Endodermal cell (in vitro differentiated cells): ENCODE data around the gene DTD1. TPM values are rescaled to one million over a fixed set of nuclear protein-coding genes. Genes with fewer than 3 reads are reported as not detected.

ENCODE experiments used
- DNase-seq: peaks from one replicate; pipeline ENCODE4 v3.0.0-alpha.2; 2017
- H3K27ac ChIP-seq: 2 replicates; pipeline ENCODE4 v1.5.1; 2013; ENCODE audit warnings: mild to moderate bottlenecking, low read depth, low read length, moderate library complexity
- H3K27me3 ChIP-seq: 2 replicates; pipeline ENCODE4 v1.6.1; 2013; ENCODE audit warnings: mild to moderate bottlenecking, low read length, moderate library complexity; ENCODE audit not compliant: insufficient read depth, control insufficient read depth, poor library complexity, severe bottlenecking
- H3K36me3 ChIP-seq: 2 replicates; pipeline ENCODE4 v1.7.0; 2013; ENCODE audit warnings: mild to moderate bottlenecking, low read length, moderate library complexity; ENCODE audit not compliant: control insufficient read depth, insufficient read depth
- H3K4me1 ChIP-seq: one replicate; pipeline ENCODE4 v1.7.0; 2013; ENCODE audit warnings: low read length; ENCODE audit not compliant: control insufficient read depth, insufficient read depth
- H3K4me3 ChIP-seq: 2 replicates; pipeline ENCODE4 v1.5.1; 2013; ENCODE audit warnings: mild to moderate bottlenecking, low read length, moderate library complexity
- H3K9ac ChIP-seq: 2 replicates; pipeline ENCODE4 v1.6.1; 2013; ENCODE audit warnings: mild to moderate bottlenecking, low read length, moderate library complexity; ENCODE audit not compliant: poor library complexity, severe bottlenecking; ENCODE audit errors: extremely low read depth
- H3K9me3 ChIP-seq: 2 replicates; pipeline ENCODE4 v1.6.1; 2013; ENCODE audit warnings: mild to moderate bottlenecking, low read length, moderate library complexity; ENCODE audit not compliant: control insufficient read depth
- H3K27ac Mint-ChIP-seq: 2 replicates; pipeline ENCODE4 v1.8.0; 2020; ENCODE audit warnings: mixed read lengths
- H3K27me3 Mint-ChIP-seq: 2 replicates; pipeline ENCODE4 v1.8.0; 2021; ENCODE audit warnings: mild to moderate bottlenecking, mixed read lengths; ENCODE audit not compliant: insufficient read depth
- H3K36me3 Mint-ChIP-seq: 2 replicates; pipeline ENCODE4 v1.8.0; 2020; ENCODE audit warnings: low read depth, mixed read lengths
- H3K4me1 Mint-ChIP-seq: 2 replicates; pipeline ENCODE4 v1.8.0; 2020; ENCODE audit warnings: mixed read lengths
- H3K4me3 Mint-ChIP-seq: 2 replicates; pipeline ENCODE4 v1.8.0; 2020; ENCODE audit warnings: mild to moderate bottlenecking, moderate library complexity, mixed read lengths
- H3K9me3 Mint-ChIP-seq: 2 replicates; pipeline ENCODE4 v1.8.0; 2020; ENCODE audit warnings: mild to moderate bottlenecking, mixed read lengths
- CTCF ChIP-seq: fragments of 200-600 bp; sonication (generic); conservative IDR thresholded peaks from 2 replicates; pipeline ENCODE4 v1.5.0; 2021; ENCODE audit warnings: antibody characterized with exemption, mild to moderate bottlenecking
- WGBS, 2 experiments: methylation state at CpG; one replicate each; pipeline versions ENCODE4 v1.1.5 to v1.1.7; 2013; ENCODE audit warnings: missing lambda C conversion rate in 2 of 2, mixed read lengths in 1 of 2; ENCODE audit not compliant: insufficient coverage in 1 of 2, insufficient read length in 1 of 2; 5-methylcytosine and 5-hydroxymethylcytosine counted together
- total RNA-seq, 2 donors: library from RNA; stranded (reverse); fragmentation: NEBNext Ultra II Directional in 1 of 2; extraction: Animal tissue kit (Norgen Biotek cat#: 25700) in 1 of 2; gene quantifications; 2 replicates in 1 of 2; 3 replicates in 1 of 2; pipeline ENCODE4 v1.2.1, GENCODE V29; 2021

Gene DTD1
- total RNA-seq, 2 donors from 2014 or later, result 34.2 to 44.0 TPM

GRCh38 chr20:18742841-18743240 lies 155.0 kb downstream of the DTD1 start:
- Histone ChIP-seq H3K4me1 (no peaks in the 10 kb centered on the region), H3K4me3 (no peak overlapping the region), H3K9ac (no peak overlapping the region), H3K9me3 (no peaks in the 10 kb centered on the region), H3K36me3 (no peaks in the 10 kb centered on the region), H3K27ac (no peak overlapping the region), H3K27me3 (no peaks in the 10 kb centered on the region)
- TF ChIP-seq CTCF, result no peak
- Mint-ChIP-seq H3K4me1 (peaks cover 11% of the 10 kb centered on the region), H3K9me3 (no peaks in the 10 kb centered on the region), H3K4me3 (no peak overlapping the region), H3K27ac (no peak overlapping the region), H3K27me3 (no peaks in the 10 kb centered on the region), H3K36me3 (no peaks in the 10 kb centered on the region)
- no peak for DNase-seq
- 60 to 79% methylated on average over 1 to 3 of the region's 3 CpGs for WGBS, 2 experiments

DNA sequence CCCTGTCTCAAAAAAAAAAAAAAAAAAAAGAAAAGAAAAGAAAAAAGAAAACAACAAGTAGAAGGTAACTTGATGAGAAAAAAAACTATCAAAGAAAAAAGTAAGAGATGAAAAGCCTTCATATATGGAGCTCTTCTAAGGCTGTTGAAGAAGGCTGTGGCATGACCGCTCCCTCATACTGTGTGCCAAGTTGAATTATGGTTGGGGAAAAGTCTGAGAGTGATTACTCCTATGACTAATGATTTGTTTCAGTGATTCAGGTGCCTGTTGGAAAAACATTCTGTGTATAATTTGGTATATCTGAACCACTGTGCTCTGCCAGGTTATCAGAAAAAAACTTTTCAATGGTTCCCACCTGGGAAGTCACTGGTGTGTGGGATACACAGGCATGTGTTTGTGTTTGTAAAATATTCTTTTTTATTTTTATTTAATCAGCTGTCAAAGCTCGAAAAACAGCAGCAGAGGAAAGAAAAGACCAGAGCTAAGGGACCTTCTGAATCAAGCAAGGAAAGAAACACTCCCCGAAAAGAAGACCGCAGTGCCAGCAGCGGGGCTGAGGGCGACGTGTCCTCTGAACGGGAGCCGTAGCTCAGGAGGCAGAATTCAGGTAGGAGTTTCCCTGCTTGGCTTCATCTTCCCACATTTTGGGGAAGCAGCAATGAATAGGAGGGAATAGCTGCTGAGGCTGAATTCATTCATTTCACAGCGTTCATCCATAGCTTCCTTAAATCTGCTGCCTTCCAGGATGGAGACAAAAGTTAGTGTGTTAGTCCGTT lies 156.0 kb downstream of the DTD1 start:
- Mint-ChIP-seq H3K27ac (no peak overlapping the region), H3K4me1 (peaks cover 11% of the 10 kb centered on the region), H3K4me3 (no peak overlapping the region), H3K9me3 (no peaks in the 10 kb centered on the region), H3K27me3 (no peaks in the 10 kb centered on the region), H3K36me3 (no peaks in the 10 kb centered on the region)
- Histone ChIP-seq H3K4me3 (no peak overlapping the region), H3K9ac (no peak overlapping the region), H3K4me1 (no peaks in the 10 kb centered on the region), H3K27ac (no peak overlapping the region), H3K27me3 (no peaks in the 10 kb centered on the region), H3K9me3 (no peaks in the 10 kb centered on the region), H3K36me3 (no peaks in the 10 kb centered on the region)
- DNase-seq, result no peak
- 93 to 96% methylated on average over 9 to 11 of the region's 11 CpGs for WGBS, 2 experiments
- TF ChIP-seq CTCF, result no peak

GRCh38 chr20:18747090-18747489 lies 159.2 kb downstream of the DTD1 start:
- H3K27ac Mint-ChIP-seq, result no peak overlapping the region
- no peak for TF ChIP-seq CTCF
- H3K36me3 ChIP-seq, result no peaks in the 10 kb centered on the region
- H3K9me3 ChIP-seq, result no peaks in the 10 kb centered on the region
- H3K4me1 Mint-ChIP-seq, result peaks cover 1% of the 10 kb centered on the region
- H3K4me3 ChIP-seq, result no peak overlapping the region
- H3K27ac ChIP-seq, result no peak overlapping the region
- H3K36me3 Mint-ChIP-seq, result no peaks in the 10 kb centered on the region
- DNase-seq, result no peak
- H3K9ac ChIP-seq, result no peak overlapping the region
- H3K27me3 Mint-ChIP-seq, result no peaks in the 10 kb centered on the region
- H3K4me1 ChIP-seq, result no peaks in the 10 kb centered on the region
- H3K9me3 Mint-ChIP-seq, result no peaks in the 10 kb centered on the region
- no peak overlapping the region for H3K4me3 Mint-ChIP-seq
- no peaks in the 10 kb centered on the region for H3K27me3 ChIP-seq
- 71 to 75% methylated on average over 2 to 5 of the region's 5 CpGs for WGBS, 2 experiments
